ENCODE results near the gene TCP10L. TPM values are rescaled to one million over a fixed set of nuclear protein-coding genes. Genes with fewer than 3 reads are reported as not detected.
"Not testable (repeated sequence)": the region's sequence is repeated elsewhere in the genome, so short reads cannot be mapped to it uniquely, and the experiment has no call there.

Gene TCP10L
- total and polyA plus RNA-seq, 2 of the 13 experiments (the other 11 are each of a cell fraction or from before 2014, with no cell fraction given) = 0.90 to 2.4 TPM

GRCh38 chr21:32532636-32533035 is 52.7 kb downstream of the TCP10L start:
- no TSS peak for BruUV-seq (replicated peaks)
- DNase-seq (ENCODE audit: low spot score) (no peak), ATAC-seq (no peak), FAIRE-seq (no peak)
- H3K79me2 ChIP-seq (ENCODE audit: insufficient read depth, low read length) = no peaks in the 10 kb centered on the region
- H3K9me3 ChIP-seq (ENCODE audit: low read length) = no peaks in the 10 kb centered on the region
- intact Hi-C loops (cut with micrococcal nuclease; ENCODE audit: unreplicated experiment) (no loop called here), in situ Hi-C loops (cut with HindIII; ENCODE audit: extremely low pct_ligation_motif_present, low pct_unique_long_range_greater_than_20kb) (no loop called here)
- H4K20me1 ChIP-seq (ENCODE audit: insufficient read depth, low read length) = no peaks in the 10 kb centered on the region
- H3K4me2 ChIP-seq (ENCODE audit: low read depth, low read length) = no peak overlapping the region
- no peak overlapping the region for H3K27ac ChIP-seq (ENCODE audit: extremely low read length, insufficient read depth, low read length)
- 60% methylated on average over 5 of the region's 6 CpGs for WGBS (ENCODE audit: low lambda C conversion rate)
- H3K9ac ChIP-seq (ENCODE audit: insufficient read depth, low read depth, low read length) = no peak overlapping the region
- H3K36me3 ChIP-seq (replicated peaks in 1 of 2; ENCODE audit: control insufficient read depth in 1 of 2, insufficient read depth in 2 of 2, low read length in 2 of 2) = no peaks in the 10 kb centered on the region
- CTCF ChIA-PET (ENCODE audit: low intra/inter-chr PET ratio, low total read pairs) = no interaction called here
- H3K4me3 ChIP-seq (replicated peaks in 1 of 3; ENCODE audit: insufficient read depth in 1 of 3, low read depth in 2 of 3, low read length in 3 of 3) = no peak overlapping the region
- no peaks in the 10 kb centered on the region for H3K27me3 ChIP-seq (ENCODE audit: control insufficient read depth in 1 of 2, insufficient read depth in 2 of 2, low read length in 2 of 2)
- TF ChIP-seq ZNF563 (CRISPR knock-in tag; IDR thresholded peaks at IDR 0.05) (no peak), YY1 (IDR thresholded peaks at IDR 0.05; ENCODE audit: insufficient read depth, insufficient replicate concordance, low read depth, low read length) (no peak), HNF4G (IDR thresholded peaks at IDR 0.05; ENCODE audit: borderline replicate concordance, low read depth, low read length) (no peak), HNF4G (CRISPR knock-in tag; IDR thresholded peaks at IDR 0.05; ENCODE audit: borderline replicate concordance, low read depth) (no peak), PAX8 (CRISPR knock-in tag; IDR thresholded peaks at IDR 0.05; ENCODE audit: borderline replicate concordance) (no peak), ZNF276 (CRISPR knock-in tag; IDR thresholded peaks at IDR 0.05; ENCODE audit: low read depth) (no peak), ZNF484 (CRISPR knock-in tag; IDR thresholded peaks at IDR 0.05; ENCODE audit: borderline replicate concordance, low read depth) (no peak), ZNF256 (CRISPR knock-in tag; conservative IDR thresholded peaks at IDR 0.05) (no peak), TEAD3 (CRISPR knock-in tag; optimal IDR thresholded peaks at IDR 0.05; ENCODE audit: borderline replicate concordance) (no peak), ZNF574 (CRISPR knock-in tag; IDR thresholded peaks at IDR 0.05) (no peak)
- POLR2A ChIA-PET = no interaction called here
- H3K4me1 ChIP-seq (ENCODE audit: insufficient read depth, low read length) = peaks cover 42% of the 10 kb centered on the region
- H2AFZ ChIP-seq (ENCODE audit: low read length) = no peak overlapping the region

- H2AFZ ChIP-seq (ENCODE audit: low read length); H3K9me3 ChIP-seq (ENCODE audit: low read length); H3K4me2 ChIP-seq (ENCODE audit: low read depth, low read length); BruUV-seq (replicated peaks); H3K4me3 ChIP-seq (replicated peaks in 1 of 3; ENCODE audit: insufficient read depth in 1 of 3, low read depth in 2 of 3, low read length in 3 of 3); H3K27ac ChIP-seq (ENCODE audit: extremely low read length, insufficient read depth, low read length); H4K20me1 ChIP-seq (ENCODE audit: insufficient read depth, low read length); H3K27me3 ChIP-seq (ENCODE audit: control insufficient read depth in 1 of 2, insufficient read depth in 2 of 2, low read length in 2 of 2); FAIRE-seq; H3K9ac ChIP-seq (ENCODE audit: insufficient read depth, low read depth, low read length); DNase-seq (ENCODE audit: low spot score); H3K79me2 ChIP-seq (ENCODE audit: insufficient read depth, low read length); intact Hi-C loops (cut with micrococcal nuclease; ENCODE audit: unreplicated experiment); H3K36me3 ChIP-seq (replicated peaks in 1 of 2; ENCODE audit: control insufficient read depth in 1 of 2, insufficient read depth in 2 of 2, low read length in 2 of 2); CTCF ChIA-PET (ENCODE audit: low intra/inter-chr PET ratio, low total read pairs); ATAC-seq; POLR2A ChIA-PET; in situ Hi-C loops (cut with HindIII; ENCODE audit: extremely low pct_ligation_motif_present, low pct_unique_long_range_greater_than_20kb): not testable (repeated sequence)
- 56% methylated on average over 3 of the region's 3 CpGs for WGBS (ENCODE audit: low lambda C conversion rate)
- peaks cover 32% of the 10 kb centered on the region for H3K4me1 ChIP-seq (ENCODE audit: insufficient read depth, low read length)
These were observed 53.8 kb downstream of the TCP10L start for GRCh38 chr21:32531561-32531960.

Measured in HepG2 (cell line).